ELR (cell line): Measurements from ENCODE around the gene FOXN3.

Experiments used
- DNase-seq: peaks from one replicate; pipeline ENCODE4 v3.0.0-alpha.2; 2015; ENCODE audit warnings: low read depth

FOXN3 gene

DNA sequence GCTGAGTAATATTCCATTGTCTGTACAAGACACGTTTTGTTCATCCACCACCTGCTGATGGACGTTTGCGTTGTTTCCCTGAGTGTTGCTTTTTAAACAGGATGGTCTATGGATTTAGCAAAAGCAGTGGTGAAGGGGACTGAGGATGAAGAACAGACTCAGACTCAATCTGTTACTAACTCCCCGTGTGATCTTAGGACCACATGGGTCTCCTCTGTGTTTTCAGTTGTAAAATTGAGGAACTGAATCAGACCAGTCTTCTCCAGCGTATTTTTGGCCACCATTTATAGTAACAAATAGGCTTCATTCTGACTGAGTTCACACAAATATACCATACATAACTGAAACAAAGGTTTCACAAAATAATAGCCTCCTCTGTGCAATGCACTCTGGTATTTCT lies 85.6 kb downstream of the FOXN3 start:
- DNase-seq: no peak

DNA sequence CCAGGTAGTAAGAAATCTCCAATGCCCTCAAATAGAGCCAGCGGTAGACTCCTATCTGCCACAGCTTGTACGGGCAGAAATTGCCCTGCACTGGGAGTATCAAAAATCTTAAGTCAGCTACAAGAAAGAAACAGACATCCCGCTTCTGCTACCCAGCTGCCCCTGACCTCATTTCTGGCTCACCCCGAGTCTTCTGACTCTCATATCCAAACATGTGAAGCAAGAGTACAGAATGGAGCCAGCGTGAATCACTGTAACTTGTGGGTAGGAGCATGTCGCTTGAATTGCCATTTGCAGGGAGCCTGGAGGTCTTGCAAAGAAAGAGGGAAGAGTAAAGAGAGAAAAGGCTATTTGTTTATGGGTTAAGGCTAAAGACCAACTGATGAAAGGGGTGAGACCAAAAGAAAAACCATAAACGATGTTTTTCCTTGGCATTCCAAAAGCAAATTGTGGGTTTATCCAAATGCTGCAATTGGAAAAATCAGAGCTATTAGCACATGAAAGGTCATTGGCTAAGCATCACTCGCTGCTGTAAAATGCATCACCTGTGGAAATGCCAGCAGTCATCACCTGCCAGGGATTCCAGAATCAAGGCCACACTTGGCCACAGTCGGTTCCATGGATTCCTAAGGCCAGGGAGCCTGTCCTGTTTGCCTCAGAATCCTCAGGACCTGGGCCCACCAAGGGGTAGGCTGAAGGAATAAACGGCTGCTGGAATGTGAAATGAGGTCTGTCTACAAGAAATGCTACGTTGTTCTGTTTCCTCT lies 86.6 kb downstream of the FOXN3 start:
- DNase-seq: no peak

DNA sequence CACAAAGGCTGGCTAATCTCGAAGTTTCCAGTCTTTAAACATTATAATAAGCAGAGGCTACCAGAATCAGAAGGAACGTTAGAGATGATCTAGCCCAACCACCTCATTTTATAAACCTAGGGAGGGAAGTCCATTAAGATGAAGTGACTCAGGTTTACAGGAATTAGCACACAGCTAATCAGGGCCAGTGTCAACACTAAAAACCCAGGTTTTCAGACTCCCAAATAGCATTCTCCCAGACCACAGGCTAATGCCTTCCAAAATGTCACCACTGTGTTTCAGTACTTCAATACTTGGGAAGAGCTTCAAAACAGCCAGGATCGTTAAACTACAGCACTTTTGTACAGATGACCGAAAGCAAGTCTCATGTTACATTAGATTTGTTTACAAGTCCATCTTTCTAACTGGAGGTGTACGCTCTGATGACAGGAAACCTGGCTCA lies 89.2 kb downstream of the FOXN3 start:
- DNase-seq: no peak

DNA sequence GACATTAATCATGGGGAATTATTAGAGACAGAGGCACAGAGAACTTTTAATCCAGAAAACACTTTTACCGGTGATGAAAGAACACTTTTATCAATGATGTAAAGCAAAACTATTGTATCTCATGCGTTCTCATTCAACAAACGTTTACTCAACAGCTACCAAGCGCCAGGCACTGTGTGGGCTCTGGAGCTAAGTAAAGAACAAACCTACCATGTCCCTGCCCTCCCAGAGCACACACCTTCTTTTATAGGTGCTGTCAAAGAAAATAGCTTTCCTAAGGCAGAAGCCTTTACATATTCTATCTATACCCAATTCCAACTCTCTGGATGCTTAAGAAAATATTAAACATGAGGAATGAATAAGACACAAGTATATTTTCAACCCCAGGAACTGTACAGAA lies 91.1 kb downstream of the FOXN3 start:
- DNase-seq: no peak

- DNase-seq: no peak
Observed at GRCh38 chr14:89325299-89325883, 91.6 kb downstream of the FOXN3 start.

GRCh38 chr14:89324501-89325298 lies 92.3 kb downstream of the FOXN3 start:
- no peak for DNase-seq

- no peak for DNase-seq
Observed at GRCh38 chr14:89320381-89321000, 96.5 kb downstream of the FOXN3 start.

GRCh38 chr14:89319687-89320086 lies 97.3 kb downstream of the FOXN3 start:
- no peak for DNase-seq

DNA sequence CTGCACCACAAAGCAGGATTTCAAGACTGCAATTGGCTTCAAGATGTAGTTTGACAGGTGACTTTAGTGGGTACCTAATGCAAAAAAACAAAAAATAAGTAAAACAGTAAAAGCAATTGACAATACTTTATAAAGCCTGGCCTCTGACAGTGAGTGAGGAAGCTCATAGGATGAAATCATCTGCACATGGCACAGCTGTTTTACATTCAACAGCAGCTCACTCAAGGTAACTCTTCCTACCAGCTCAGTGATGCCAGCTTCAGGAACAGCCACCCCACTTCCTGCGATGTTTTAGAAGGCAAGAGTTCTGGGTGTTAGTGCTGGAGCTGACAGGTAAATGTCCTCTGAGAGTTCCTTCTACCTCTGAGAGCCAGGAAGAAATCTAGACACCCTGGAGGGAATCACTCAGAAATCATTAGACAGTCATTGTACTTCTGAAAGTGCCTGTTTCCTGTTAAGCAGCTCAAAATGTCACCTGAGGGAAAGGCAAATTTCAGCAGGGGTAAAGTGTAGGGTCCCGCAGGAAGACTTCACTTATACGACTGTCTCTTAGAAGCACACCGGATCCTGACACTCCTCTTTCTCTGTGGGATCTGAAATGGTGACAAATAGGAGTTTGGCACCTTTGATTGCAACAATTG lies 99.9 kb downstream of the FOXN3 start:
- no peak for DNase-seq

DNA sequence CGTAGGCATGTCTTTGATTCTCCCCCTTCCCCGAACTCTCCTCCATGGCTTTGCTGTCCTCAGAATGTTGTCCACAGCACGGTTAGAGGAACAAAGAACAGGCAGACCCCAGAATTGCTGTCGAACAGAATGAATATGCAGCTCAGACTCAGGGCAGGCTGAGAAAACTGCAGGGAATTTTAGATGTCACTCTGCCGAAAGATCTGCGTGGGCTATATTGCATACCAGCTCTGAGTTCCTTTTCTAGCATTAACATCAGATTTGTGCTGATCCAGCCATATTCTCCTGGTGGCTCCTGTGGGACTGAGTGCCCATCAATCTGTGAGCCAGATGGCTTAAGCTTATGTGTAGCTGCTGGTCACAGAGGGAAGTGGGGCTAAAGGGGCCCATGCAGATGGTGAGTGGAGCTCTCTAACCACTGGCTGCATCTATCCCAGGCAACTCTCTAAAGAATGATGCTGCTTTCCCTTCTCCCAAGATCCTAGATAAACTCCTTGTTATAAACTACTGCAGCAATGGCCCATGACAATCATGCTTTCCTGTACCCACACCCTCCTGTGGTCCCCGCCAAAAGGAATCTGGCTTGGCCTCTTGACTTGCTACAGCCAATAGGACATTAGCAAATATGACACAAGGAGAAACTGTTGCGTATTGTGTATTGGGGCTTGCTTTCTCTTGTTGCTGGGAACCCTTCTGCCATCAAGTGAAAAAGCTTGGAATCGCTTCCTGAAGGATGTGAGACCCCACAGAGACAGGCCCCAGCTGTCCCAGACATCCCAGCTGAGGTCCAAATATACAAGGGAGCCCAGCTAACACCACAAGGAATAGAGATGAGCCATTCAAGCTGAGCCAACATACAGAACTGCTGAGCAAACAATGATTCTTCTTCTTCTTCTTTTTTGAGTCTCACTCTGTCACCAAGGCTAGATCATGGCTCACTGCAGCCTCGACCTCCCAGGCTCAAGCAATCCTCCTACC lies 101.3 kb downstream of the FOXN3 start:
- no peak for DNase-seq

DNA sequence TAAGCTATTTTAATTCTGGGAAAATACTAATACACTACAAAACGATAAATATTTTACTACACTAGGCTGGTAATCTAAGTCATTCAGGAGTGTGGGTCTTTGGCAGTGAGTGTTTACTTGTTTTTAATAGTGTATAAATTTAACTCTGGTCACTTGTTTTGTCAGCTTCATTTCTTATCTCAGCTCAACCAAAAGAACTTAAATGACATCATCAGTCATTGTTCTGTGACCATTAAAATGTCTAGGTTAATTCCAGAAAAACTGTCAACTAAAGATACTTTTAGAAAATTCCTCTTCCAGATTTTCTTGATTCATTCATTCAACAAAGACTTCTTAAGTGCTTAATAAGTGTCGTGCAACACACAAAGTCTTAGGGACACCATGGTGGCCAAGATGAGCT lies 102.8 kb downstream of the FOXN3 start:
- DNase-seq: no peak

DNA sequence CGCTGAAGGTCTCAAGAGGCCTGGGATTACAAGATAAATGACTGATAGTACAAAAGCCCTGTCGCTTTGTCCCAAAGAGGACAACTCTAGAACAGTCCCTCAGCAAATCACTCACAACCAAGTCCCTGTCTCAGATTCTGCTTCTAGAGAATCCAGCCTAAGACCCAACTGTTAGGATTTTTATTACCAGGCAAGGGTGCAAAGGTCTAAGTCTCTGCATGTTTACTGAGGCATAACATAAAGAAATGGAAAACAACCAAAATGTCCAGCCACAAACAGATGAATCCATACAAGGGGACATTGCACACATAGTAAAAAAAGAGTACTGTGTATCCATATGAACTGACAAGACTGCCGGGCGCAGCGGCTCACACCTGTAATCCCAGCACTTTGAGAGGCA lies 104.1 kb downstream of the FOXN3 start:
- no peak for DNase-seq

- no peak for DNase-seq
Observed at GRCh38 chr14:89310211-89310610, 106.8 kb downstream of the FOXN3 start.

GRCh38 chr14:89309670-89310177 lies 107.3 kb downstream of the FOXN3 start:
- DNase-seq: no peak

DNA sequence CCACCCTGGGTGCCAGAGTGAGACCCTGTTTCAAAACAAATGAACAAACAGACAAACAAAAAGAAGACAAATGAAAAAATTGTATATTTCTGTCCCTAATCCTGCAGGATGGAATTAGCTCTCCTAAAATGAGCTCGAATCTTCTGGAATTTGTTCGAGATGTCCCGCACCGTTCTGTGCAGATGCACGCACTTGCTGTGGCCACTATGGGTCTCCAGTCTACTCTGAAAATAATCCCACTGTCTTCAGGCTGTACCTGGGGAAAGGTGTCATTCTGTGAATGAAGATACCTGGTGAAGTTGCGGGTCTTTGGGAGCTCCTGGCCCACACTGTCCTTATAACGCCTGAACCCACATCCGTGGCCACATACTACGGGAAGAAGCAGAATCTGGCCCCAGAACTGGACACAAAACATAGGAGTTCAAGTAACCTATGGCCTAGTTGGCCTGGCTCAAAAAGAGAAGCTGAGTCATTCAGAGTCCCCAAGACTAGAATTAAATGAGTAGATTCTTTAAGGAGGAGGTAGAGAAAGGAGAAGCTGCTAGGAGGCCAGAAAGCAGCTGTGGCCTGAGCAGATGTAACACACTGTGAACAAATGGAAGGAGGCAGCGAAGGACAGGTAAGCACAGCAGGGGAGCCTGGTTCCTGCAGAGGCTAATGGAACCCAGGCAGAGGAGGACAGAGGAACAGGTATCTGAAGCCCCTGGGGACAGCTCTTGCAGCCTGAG lies 108.6 kb downstream of the FOXN3 start:
- DNase-seq: no peak

DNA sequence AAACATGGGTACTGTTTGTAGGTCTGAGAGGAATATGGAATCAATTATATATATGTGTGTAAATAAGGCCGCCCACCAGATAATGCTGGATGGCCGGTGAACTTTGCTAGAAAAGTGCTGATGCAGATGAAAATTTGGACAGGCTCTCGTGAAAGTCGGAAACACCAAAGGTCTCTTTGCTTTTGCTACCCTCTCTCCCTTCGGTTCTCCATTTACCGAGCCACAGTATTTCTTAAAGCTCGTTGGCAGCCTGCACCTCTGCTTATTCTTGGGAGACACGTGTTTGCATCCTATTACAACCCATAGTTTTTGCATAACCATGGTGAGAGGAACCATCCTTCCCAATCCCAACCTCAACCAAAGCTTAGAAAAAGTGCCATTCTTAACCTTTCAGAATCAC lies 109.6 kb downstream of the FOXN3 start:
- DNase-seq: no peak

DNA sequence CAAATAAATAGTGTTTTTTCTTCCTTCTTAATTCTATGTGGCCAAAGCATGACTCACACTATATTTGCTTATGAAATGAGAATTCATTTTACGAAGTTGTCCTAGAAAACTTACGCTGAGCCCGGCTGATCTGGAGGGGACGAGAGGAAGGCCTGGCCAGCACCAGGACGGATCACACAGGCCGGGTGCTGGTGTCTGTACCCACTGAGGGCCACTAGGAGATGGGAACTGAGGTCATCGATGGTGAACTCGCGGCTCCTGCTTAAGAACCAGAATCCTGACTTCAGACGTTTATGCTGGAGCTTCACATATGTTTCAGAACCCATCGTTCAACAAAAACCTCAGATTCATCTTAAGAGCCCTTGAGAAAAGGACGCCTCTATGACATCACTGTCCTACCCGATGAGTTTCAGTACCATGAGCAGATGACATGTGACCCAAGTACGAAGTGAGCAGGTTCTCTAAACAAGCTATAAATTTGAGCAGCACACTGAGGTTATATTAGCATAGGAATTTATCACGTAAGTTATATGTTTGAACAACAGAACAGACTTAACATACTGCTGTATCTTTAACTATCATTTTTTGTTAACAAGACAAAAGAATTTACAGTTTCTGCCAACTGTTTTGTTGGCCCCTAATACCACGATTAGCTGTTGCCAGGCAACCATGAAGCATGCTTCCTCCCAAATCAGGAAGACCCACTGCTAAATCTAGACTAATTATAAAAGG lies 111.9 kb downstream of the FOXN3 start:
- DNase-seq: peak; percentile 12

GRCh38 chr14:89304561-89304960 lies 112.5 kb downstream of the FOXN3 start:
- no peak for DNase-seq
